Right lobe of liver (tissue), 6 donors: ENCODE results near the gene METTL27. TPM values are rescaled to one million over a fixed set of nuclear protein-coding genes. Genes with fewer than 3 reads are reported as not detected.
"Not testable (repeated sequence)": the region's sequence is repeated elsewhere in the genome, so short reads cannot be mapped to it uniquely, and the experiment has no call there.

ENCODE experiments used
- ATAC-seq, 4 donors: fragments of 200-7000 bp; cut with Tn5 transposase; one replicate each; pipeline ENCODE4 v1.9.1; 2020; ENCODE audit warnings: mild to moderate bottlenecking in 4 of 4, moderate library complexity in 4 of 4
- DNase-seq, 3 donors: peaks; one replicate each; pipeline ENCODE4 v3.0.0-alpha.2; 2020
- H3K27ac ChIP-seq, 3 donors: fragments of 200-600 bp; one replicate each; pipeline ENCODE4 v1.8.0; 2022
- H3K27me3 ChIP-seq, 2 donors: fragments of 200-600 bp; one replicate each; pipeline ENCODE4 v1.8.0; 2022
- H3K36me3 ChIP-seq, 4 donors: fragments of 200-600 bp; sonication (generic) in 1 of 4; one replicate each; pipeline versions ENCODE4 v1.5.1 to v1.8.0; 2017 to 2022; ENCODE audit warnings: control low read depth in 1 of 4
- H3K4me1 ChIP-seq, 4 donors: fragments of 200-600 bp; sonication (generic) in 1 of 4; one replicate each; pipeline versions ENCODE4 v1.5.1 to v1.8.0; 2017 to 2022; ENCODE audit warnings: control low read depth in 1 of 4
- H3K4me3 ChIP-seq, 3 donors: fragments of 200-600 bp; one replicate each; pipeline ENCODE4 v1.8.0; 2022
- H3K9me3 ChIP-seq, 4 donors: fragments of 200-600 bp; sonication (generic) in 1 of 4; one replicate each; pipeline versions ENCODE4 v1.5.1 to v1.8.0; 2017 to 2022; ENCODE audit warnings: control low read depth in 1 of 4
- POLR2A ChIP-seq: fragments of 450-650 bp; IDR thresholded peaks from one replicate; pipeline ENCODE4 v1.6.1; 2017; ENCODE audit warnings: antibody characterized with exemption, mild to moderate bottlenecking
- WGBS: methylation state at CpG from one replicate; pipeline ENCODE4 v1.1.6; 2018; ENCODE audit warnings: low coverage, low lambda C conversion rate; ENCODE audit not compliant: insufficient coverage; ENCODE audit errors: missing lambda C conversion rate; 5-methylcytosine and 5-hydroxymethylcytosine counted together
- intact Hi-C, 2 donors: fragments of 100-400 bp; cut with DNase I; formaldehyde crosslinking; loops; one replicate each; pipeline versions ENCODE4 v1.11.2 to v1.14.1; 2022
- total RNA-seq, 6 experiments: library from RNA; depleted of rRNA in 2 of 6; stranded (reverse); fragments of >200 nt in 2 of 6; fragmentation: NEBNext Ultra II Directional in 3 of 6; extraction: Animal tissue kit (Norgen Biotek cat#: 25700) in 3 of 6; gene quantifications; one replicate each; pipeline versions ENCODE4 v1.1.0 to v1.2.4, GENCODE V29; 2016 to 2023
- TF ChIP-seq, protein P1 (sequence below), 4 donors: fragments of 200-600 bp in 3 of 4; fragments of 450-650 bp in 1 of 4; IDR thresholded peaks; one replicate each; pipeline versions ENCODE4 v1.5.1 to v1.8.0; 2016 to 2022; ENCODE audit warnings: antibody characterized with exemption in 4 of 4, mild to moderate bottlenecking in 2 of 4
- donor health status: DM: no; HTN: yes; CAD: no.
- donor health status: DM: no; HTN: no; CAD: no.
- donor health status: DM: no; HTN: no; CAD: no.
- donor health status: DM: no; HTN: yes; CAD: no.
- donor health status: DM: no; HTN: yes; CAD: no.

Gene METTL27
- total RNA-seq, 6 experiments from 2014 or later: 0.49 to 1.4 (median 1.0) TPM

- no peak for TF ChIP-seq POLR2A
- TF ChIP-seq, protein P1, sequence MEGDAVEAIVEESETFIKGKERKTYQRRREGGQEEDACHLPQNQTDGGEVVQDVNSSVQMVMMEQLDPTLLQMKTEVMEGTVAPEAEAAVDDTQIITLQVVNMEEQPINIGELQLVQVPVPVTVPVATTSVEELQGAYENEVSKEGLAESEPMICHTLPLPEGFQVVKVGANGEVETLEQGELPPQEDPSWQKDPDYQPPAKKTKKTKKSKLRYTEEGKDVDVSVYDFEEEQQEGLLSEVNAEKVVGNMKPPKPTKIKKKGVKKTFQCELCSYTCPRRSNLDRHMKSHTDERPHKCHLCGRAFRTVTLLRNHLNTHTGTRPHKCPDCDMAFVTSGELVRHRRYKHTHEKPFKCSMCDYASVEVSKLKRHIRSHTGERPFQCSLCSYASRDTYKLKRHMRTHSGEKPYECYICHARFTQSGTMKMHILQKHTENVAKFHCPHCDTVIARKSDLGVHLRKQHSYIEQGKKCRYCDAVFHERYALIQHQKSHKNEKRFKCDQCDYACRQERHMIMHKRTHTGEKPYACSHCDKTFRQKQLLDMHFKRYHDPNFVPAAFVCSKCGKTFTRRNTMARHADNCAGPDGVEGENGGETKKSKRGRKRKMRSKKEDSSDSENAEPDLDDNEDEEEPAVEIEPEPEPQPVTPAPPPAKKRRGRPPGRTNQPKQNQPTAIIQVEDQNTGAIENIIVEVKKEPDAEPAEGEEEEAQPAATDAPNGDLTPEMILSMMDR (IDR thresholded peaks at IDR 0.05): no peak
- Histone ChIP-seq H3K27me3 (no peaks in the 10 kb centered on the region), H3K36me3 (no peaks in the 10 kb centered on the region), H3K27ac (no peak overlapping the region), H3K4me1 (no peaks in the 10 kb centered on the region), H3K4me3 (no peak overlapping the region), H3K9me3 (no peaks in the 10 kb centered on the region)
- intact Hi-C loops: no loop called here
- DNase-seq (peak in 1 of 3 donors; percentile 29), ATAC-seq (peak in 1 of 4 donors; percentile 11)
- 18% methylated on average over 2 of the region's 4 CpGs for WGBS
These were observed 31.3 kb downstream of the METTL27 start for GRCh38 chr7:73810998-73811360.

DNA sequence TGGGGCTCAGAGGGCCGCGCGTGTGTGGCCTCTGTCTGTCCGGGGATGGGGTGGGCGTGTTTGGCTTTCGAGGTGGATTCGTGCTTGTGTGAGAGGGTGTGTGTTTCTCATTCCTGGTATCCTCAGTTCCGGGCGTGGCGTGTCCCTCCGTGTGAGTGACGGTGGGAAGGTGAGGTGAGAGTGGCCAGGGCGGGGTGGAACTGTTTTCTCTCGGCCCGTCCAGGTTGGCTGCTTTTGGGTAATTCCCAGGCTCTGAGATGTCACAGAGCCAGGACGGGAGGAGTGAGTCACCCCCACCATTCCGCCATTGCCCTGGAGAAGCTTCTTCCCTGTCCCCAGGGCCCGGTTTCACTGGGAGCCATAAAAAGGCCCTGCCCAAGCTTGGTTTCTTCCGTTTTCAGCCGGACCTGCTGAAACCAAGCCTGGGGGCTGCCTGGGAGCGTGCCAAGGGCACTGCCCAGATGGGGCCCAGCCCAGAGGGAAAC is 32.8 kb downstream of the METTL27 start:
- Histone ChIP-seq H3K4me3 (no peak overlapping the region), H3K27me3 (no peaks in the 10 kb centered on the region), H3K9me3 (no peaks in the 10 kb centered on the region), H3K27ac (no peak overlapping the region), H3K4me1 (no peaks in the 10 kb centered on the region), H3K36me3 (no peaks in the 10 kb centered on the region)
- 90% methylated on average over 2 of the region's 21 CpGs for WGBS
- no peak for TF ChIP-seq POLR2A
- TF ChIP-seq, protein P1 (IDR thresholded peaks at IDR 0.05): no peak
- intact Hi-C loops: loop anchor here in 1 of 2 donors (5.0 kb wide), 1 partner anchor 53 kb away; the partner anchor contains the start of gene TMEM270
- DNase-seq (no peak), ATAC-seq (no peak)

- no peak for ATAC-seq
- intact Hi-C loops: no loop called here
- 49% methylated on average over 4 of the region's 4 CpGs for WGBS
These were observed 39.9 kb downstream of the METTL27 start for GRCh38 chr7:73802459-73802858.

GRCh38 chr7:73801577-73801976 is 40.7 kb downstream of the METTL27 start:
- H3K27ac ChIP-seq: no peak overlapping the region

More at GRCh38 chr7:73802459-73802858, 39.9 kb downstream of the METTL27 start:
- Histone ChIP-seq H3K9me3 (no peaks in the 10 kb centered on the region), H3K4me3 (no peak overlapping the region), H3K36me3 (no peaks in the 10 kb centered on the region), H3K27ac (no peak overlapping the region), H3K4me1 (no peaks in the 10 kb centered on the region), H3K27me3 (no peaks in the 10 kb centered on the region)
- no peak for DNase-seq
- TF ChIP-seq POLR2A: no peak
- TF ChIP-seq, protein P1 (IDR thresholded peaks at IDR 0.05): no peak

DNA sequence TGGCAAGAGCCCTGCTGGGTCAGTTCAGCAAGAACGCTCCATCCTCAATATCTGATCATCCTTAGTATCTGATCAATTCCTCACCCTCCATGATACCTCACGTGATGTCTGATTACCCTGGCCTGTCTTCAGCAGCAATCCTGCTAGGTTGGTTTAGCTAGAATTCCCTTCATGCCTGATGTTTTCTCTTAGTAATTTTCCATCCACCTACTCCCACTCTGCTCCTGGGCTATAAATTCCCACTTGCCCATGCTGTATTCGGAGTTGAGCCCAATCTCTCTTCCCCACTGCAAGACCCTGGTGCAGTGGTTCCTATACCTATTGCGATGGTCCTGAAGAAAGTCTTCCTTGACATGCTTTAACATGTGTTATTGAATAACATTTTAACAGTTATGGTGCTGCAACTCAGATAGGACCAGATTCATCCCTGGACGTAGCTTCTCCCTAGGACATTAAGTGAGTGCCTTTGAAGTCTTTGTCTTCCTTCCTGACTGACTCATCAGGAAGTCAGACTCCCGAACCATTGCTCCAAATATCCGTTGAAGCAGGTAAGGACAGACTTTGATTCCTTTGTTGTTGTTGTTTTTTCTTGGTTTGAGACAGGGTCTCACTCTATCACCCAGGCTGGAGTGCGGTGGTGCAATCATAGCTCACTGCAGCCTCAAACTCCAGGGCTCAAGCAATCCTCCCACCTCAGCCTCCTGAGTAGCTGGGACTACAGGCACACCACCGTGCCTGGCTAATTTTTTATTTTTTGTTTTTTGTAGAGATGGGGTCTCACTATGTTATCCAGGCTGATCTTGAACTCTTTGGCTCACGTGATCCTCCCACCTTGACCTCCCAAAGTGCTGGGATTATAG is 42.8 kb downstream of the METTL27 start:
- no peaks in the 10 kb centered on the region for H3K4me1 ChIP-seq
- no peak overlapping the region for H3K4me3 ChIP-seq
- ATAC-seq: no peak
- TF ChIP-seq, protein P1 (IDR thresholded peaks at IDR 0.05): no peak
- TF ChIP-seq POLR2A: no peak
- H3K9me3 ChIP-seq: no peaks in the 10 kb centered on the region
- WGBS: 63% methylated on average over 9 of the region's 10 CpGs
- H3K27me3 ChIP-seq: no peaks in the 10 kb centered on the region
- H3K36me3 ChIP-seq: no peaks in the 10 kb centered on the region
- intact Hi-C loops: no loop called here
- DNase-seq: no peak
- H3K27ac ChIP-seq: no peak overlapping the region

More at GRCh38 chr7:73801577-73801976, 40.7 kb downstream of the METTL27 start:
- Histone ChIP-seq H3K4me1 (no peaks in the 10 kb centered on the region), H3K27me3 (no peaks in the 10 kb centered on the region), H3K9me3 (no peaks in the 10 kb centered on the region), H3K4me3 (no peak overlapping the region), H3K36me3 (no peaks in the 10 kb centered on the region)
- ATAC-seq (no peak), DNase-seq (no peak)
- no peak for TF ChIP-seq POLR2A
- WGBS: 70% methylated on average over 1 of the region's 1 CpG
- intact Hi-C loops: no loop called here

DNA sequence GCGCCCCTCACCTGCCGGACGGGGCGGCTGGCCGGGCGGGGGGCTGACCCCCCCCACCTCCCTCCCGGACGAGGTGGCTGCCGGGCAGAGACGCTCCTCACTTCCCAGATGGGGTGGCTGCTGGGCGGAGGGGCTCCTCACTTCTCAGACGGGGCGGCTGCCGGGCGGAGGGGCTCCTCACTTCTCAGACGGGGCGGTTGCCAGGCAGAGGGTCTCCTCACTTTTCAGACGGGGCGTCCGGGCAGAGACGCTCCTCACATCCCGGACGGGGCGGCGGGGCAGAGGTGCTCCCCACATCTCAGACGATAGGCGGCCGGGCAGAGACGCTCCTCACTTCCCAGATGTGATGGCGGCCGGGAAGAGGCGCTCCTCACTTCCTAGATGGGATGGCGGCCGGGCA is 45.1 kb downstream of the METTL27 start:
- H3K36me3 ChIP-seq, H3K27me3 ChIP-seq, H3K4me3 ChIP-seq, H3K27ac ChIP-seq, ATAC-seq, H3K4me1 ChIP-seq, H3K9me3 ChIP-seq, intact Hi-C loops: not testable (repeated sequence)
- peak in 1 of 3 donors; percentile 29 for DNase-seq
- WGBS: 85% methylated on average over 4 of the region's 34 CpGs

- WGBS: 81% methylated on average over 3 of the region's 6 CpGs
- H3K9me3 ChIP-seq, intact Hi-C loops, H3K27ac ChIP-seq, ATAC-seq, H3K4me3 ChIP-seq, DNase-seq, H3K4me1 ChIP-seq, H3K27me3 ChIP-seq, H3K36me3 ChIP-seq: not testable (repeated sequence)
These were observed 45.7 kb downstream of the METTL27 start for GRCh38 chr7:73796656-73797055.

GRCh38 chr7:73795188-73795587 is 47.1 kb downstream of the METTL27 start:
- H3K4me1 ChIP-seq, intact Hi-C loops, DNase-seq, H3K36me3 ChIP-seq, H3K4me3 ChIP-seq, H3K27ac ChIP-seq, H3K9me3 ChIP-seq, H3K27me3 ChIP-seq, ATAC-seq: not testable (repeated sequence)
